HG02938 (cell line): ENCODE data around the gene COL23A1.
"Not testable (repeated sequence)": the region's sequence is repeated elsewhere in the genome, so short reads cannot be mapped to it uniquely, and the experiment has no call there.

Experiments
- ATAC-seq: cut with Tn5 transposase; IDR thresholded peaks from one replicate; pipeline ENCODE4 v1.9.1; 2021; ENCODE audit warnings: mild to moderate bottlenecking, moderate library complexity; ENCODE audit not compliant: unreplicated experiment

COL23A1 gene

DNA sequence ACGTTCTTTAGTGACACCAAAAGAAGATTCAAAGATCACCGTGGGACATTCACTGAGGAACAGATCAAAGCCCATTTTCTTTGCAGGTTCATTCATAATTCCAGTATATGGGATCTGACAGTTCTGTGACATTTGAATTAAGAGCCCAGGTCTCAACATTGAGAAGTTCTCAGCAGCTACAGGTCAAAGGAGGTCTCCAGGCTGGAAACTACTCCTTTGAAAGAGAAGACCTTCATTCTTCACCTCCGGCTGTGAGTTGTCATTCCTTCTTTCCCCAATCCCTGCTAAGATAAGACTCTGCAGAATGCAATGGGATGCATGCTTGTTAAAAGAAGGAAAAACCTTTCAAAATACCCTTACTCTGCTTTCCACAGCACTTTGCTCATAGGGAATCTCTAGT lies 79.0 kb downstream of the COL23A1 start:
- ATAC-seq = no peak

DNA sequence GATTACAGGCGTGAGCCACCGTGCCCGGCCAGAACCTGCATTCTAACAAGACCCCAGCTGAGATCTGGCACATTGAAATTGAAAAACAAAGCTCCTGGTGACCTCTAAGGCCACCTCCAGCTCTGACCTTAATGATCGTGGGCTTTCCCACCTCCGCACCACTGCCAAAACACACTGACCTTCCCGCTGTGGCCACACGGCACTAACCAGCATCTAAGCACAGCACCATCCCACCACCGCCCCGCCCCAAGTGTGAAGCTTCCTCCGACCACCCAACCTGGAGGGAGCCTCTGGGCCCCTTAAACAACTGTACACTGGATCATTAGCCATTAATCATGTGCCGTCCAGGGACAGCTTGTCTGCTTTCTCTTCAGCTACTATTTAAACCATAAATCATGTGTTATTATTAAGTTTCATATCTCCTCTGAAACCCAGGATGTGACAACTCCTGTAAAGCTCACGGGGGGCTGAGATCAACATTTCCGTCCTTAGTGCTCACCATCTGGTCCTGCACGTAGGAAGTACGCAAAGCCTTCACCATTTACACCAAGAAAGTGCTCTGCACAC lies 80.6 kb downstream of the COL23A1 start:
- no peak for ATAC-seq

DNA sequence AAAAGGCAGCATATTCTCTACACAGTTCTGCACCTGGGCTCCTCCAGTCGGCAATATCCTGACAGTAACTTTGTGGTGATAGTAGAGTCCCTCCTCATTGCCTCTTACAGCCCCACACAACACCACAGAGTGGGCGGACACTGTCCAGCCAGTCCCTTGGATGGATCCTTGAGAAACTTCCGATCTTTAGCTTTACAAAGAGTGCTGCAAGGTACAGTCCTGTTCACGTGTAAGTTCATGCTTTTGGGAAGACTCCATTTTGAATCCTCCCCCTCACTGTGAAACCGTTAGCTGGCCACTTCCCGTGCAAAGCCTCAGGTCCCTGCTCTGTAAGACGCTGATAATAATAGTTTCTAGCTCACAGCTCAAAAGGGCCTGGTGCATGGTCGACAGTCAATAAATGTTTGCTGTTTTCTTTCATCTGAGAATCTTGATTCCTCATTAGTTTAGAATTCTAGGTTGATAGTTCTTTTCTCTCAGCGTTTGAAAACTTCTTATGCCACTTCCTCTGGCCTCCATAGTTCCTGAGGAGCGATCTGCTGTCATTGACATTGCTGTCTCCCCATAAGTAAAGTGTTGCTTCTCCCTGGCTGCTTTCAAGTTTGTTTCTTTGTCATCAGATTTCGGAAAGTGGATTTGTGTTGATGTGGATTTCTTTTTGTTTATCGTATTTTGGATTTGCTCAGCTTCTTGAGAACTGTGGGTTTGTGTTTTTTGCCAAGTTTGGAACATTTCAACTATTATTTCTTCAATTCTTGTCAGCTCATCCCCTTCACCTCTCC lies 82.9 kb downstream of the COL23A1 start:
- no peak for ATAC-seq

DNA sequence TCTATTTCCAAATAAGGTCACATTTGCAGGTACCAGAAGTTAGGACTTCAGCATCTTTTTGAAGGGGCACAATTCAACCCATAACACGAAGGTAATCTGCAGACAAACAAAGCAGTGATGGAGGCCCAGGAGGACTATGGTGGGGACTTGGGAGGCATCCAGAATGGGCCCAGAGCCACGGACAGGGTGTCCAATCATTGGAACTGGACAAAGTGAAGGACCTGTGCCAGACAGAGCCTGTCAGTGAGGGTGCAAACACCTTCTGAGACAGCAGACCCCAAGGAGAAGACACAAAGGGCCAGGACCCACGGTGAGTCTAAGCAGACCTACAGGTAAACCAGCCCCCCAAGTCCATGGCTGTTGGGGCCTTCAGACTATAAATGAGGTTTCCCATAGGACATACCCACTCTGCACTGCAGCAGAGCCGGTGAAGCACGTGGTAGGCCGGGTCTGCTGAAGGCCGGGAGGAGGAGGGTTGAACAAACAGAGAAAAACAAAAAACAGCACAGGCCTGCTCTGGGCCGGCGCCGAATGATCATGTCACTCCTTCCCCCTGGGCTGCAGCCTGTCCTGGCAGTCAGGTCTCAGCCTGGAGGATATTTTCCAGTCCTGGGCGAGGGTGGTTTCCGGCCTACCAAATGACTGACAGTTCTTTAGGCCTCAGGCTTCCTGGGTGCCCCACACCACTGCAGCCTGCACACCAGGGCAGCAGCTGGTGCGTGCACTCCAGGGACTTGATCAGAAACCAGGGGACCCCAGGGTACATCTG lies 84.4 kb downstream of the COL23A1 start:
- no peak for ATAC-seq

DNA sequence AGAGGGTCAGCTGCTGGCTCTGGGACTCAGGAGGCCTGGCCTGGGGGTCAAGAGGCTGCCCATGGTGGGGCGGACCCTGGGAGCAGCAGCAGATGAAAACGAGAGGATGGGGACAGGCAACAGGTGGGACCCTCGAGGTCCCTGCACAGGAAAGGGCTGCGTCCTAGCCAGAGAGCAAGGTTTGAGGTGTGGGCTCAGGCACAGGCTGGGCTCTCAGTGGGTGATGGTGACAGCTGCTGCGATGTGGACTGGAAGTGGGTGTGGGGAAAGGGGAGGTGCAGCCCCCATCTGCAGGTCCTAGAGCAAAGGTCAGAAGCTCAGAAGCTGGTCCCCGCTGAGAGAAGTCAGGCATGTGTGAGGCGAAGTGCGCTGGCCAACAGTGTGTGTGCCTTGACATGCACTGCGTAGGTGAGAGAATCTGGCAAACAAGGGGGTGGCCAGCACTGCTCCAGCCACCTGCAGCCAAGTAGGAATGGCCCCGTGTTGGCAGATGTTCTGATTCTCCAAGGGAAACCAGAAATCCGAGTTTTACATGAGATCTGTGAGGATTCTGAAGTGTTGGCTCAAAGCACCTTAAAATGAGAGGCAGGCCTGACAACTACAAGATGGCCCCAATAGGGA lies 85.7 kb downstream of the COL23A1 start:
- no peak for ATAC-seq

DNA sequence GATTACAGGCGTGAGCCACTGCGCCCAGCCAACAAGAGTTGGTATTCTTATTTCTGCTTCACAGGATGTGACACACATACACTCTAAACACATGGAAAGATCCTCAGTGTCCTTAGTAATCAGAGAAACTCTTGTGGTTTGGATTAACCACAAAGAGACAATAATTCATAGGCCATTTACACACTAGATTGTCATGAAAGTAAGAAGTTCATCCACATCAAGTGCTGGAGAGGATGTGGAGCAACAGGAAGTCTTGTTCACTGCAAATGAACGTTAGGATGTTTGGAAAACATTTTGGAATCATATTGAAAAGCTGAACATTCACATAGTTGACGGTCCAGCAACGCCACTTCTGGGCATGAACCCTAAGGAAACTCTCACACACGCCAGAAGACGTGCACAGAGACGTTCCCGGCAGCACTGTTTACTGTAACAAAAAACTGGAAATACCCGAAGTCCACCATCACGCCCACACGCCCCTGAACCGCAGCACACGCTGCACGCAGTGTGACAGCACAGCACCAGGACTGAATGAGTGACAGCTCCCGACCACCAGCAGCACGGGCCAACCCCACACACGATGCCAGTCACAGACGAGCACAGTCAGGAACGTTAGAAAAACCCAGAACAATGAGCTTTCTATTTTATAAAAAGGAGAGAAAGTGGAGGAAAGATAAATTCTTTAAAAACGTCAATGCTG lies 87.6 kb downstream of the COL23A1 start:
- ATAC-seq = no peak

DNA sequence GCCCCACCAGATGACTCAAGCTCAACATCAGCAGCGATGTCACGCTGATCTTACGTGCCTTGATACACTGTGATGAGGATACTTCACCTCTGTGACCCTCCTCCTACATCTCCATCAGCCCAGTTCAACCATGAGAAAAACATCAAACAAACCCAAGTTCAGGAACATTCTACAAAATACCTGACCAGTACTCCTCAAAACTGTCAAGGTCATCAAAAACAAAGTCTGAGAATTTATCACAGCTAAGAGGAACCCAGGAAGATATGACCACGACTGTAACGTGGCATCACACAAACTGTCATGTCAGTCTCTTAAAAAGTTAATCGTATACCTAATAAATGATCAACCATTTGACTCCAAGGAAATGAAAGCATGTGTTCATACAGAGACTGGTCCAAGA lies 90.8 kb downstream of the COL23A1 start:
- no peak for ATAC-seq

DNA sequence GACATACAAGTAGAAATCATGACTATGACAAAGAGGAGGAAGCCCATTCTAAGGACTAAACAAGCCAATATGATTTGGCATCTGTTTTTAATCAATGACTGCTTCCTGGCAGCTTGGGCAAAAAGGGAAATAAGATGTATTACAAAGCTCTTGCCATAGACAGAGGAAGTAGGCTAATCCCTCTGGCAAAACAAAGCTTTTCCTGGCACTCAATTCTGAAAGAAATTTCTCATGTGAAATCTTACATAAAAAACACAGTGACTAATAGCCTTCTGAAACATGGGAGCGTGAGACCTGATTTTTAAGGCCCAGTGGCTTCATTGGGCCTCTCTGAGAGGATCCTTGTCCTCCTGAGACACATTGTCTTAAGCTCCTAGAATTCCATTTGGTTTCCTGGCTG lies 93.6 kb downstream of the COL23A1 start:
- no peak for ATAC-seq

DNA sequence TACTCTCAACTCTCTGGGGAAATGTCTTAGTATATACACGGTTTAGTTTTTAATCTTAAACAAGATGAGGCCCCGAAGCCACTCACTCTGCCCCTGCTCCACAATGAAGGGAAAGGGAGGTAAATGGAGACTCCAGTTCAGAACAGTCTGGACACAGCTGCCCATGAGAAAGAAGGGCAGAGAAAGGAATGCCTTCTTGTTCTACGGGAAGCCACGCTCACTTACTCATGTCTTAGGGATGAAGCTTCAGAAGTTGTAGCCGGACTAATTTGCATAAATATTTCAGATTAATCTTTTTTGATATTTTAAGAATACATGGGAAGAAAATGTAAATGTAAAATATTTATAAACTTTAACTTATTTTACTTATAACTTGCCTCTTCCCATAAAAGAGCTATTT lies 94.0 kb downstream of the COL23A1 start:
- ATAC-seq = no peak

DNA sequence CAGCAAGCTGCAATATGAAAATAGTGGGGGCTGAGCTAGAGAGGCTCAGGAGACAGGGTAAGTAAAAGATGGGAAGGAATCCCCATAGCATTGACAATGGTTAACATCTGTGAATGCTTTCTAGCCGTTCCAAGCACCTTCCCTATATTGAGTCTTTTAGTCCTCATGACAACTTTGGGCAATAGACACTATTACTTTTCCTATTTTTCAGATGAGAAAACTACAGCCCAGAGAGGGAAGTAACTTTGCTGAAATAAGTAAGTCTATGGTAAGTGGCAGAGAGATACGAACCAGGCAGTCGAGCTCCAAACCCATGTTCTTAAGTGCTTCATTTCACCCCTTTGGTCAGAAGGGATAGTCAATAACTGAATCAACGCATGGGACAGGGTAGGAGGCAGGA lies 94.5 kb downstream of the COL23A1 start:
- no peak for ATAC-seq

DNA sequence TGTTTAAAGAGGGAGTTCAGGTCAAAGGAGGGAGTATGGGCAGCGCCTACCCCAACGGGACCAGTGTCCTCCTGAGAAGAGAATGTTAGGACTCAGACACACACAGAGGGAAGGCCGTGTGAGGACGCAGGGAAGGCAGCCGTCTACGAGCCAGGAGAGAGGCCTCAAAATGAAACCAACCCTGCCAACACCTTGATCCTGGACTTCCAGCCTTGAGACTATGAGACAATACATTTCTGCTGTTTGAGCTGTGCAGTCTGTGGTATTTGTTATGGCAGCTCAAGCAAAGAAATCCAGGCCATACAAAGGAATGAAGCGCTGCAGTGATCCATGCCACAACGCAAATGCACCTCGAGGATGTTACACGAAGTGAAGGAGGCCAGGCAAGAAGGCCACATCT lies 97.9 kb downstream of the COL23A1 start:
- ATAC-seq = no peak

DNA sequence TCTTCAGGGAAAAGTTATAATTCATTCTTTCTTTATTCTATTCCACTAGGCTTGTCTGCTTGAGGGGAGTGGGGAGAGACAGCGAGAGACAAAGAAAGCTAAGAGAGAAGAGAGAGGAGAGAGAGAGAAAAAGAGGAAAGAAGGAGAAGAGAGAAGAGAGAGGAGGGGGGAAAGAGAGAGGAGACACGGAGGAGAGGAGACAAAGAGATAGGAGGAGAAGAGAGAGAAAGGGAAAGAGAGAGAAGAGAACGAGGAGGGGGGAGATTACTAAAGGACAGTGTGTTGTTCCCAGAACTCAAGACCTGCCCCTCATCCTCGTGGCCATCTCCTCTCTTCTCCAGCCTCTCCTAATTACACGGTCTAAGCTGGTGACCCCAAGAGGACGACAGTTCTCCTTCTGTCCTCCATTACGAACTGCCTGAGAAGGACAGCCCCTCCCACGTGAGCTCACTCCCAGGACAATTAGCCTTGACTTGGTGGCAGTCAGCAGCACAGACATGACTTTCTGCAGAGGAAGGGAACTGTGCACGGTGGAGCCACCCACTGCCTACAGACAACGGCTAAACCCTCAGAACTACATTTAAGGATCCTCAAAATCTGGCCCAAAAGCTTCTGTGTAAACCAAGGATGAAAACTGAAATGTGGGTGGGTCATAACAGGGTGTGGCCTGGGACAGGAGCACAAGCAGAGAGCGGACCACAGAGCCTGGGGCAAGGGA lies 99.1 kb downstream of the COL23A1 start:
- no peak for ATAC-seq

DNA sequence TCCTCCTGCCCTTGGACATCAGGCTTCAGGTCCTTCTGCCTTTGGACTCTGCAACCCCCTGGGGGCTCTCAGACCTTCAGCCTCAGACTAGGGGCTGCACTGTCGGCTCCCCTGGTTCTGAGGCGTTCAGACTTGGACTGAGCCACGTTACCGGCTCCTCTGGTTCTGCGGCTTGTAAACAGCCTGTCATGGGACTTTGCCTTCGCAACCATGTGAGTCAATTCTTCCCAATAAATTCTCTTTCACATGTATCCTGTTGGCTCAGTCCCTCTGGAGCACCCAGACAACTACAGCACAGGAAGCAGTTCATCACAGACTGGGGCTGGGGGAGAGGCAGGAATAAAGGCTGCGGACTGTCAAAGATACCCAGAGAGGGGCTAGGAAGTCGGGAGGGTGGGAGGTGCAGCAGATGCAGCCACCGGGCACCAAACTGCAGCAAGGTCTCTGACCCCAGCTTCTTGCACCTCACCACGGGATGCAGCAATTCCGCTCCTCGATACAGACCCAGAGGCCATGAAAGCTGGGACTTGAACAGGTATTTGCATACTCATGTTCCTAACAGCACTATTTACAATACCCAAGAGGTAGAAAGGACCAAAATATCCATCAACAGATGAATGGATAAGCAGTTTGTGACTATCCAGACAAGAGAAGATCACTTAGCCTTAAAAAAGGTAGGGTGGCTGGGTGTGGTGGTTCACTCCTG lies 100.8 kb downstream of the COL23A1 start:
- no peak for ATAC-seq

DNA sequence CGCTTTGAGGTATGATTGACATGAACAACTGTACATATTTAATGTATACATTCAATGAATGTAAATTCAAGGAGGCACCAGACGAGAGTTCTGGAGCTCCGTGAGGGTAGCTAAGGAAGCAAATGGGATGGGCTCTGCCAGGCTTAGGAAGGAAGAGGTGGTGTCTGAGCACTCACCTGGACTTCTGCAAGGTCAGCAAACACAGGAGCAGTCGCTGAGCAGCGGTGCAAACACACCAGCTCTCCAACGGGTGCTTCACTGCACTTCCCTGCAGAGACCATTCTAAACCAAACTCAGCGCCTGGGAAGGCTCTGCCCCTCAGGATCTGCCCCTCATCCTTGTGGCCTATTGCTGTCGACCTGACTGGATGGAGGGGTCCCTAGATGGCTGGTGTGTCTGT lies 101.5 kb downstream of the COL23A1 start:
- no peak for ATAC-seq

DNA sequence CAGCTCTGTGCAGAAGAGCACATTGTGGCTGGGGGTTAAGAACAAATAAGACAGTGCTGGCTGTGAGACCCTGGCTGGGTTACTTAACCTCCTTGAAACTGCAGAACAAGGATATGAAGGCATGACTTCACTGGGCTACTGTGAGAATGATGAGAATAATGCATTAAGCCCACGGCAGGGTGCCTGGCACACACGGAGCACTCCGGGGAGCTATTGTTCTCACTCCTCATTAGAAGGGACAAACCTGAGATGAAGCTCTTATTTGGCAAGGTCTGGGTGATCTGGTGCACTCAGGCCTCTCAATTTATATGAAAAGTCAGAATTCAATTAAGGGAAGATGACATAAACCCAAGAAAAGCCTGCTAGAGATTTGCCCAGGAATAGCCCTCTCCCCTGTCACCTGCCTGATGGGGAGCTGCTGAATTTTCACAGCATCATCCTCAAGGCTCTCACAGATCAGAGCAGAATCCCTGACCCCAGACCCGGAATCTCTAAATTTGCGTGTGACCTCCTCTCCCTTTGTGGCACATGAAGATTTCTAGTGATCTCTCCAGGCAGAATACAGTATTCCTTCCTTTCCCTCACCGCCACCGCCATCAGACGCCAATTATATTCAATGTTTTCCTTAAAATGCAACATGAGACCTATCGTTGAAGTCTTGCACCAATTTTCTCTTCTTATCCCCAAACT lies 102.1 kb downstream of the COL23A1 start:
- ATAC-seq = no peak

DNA sequence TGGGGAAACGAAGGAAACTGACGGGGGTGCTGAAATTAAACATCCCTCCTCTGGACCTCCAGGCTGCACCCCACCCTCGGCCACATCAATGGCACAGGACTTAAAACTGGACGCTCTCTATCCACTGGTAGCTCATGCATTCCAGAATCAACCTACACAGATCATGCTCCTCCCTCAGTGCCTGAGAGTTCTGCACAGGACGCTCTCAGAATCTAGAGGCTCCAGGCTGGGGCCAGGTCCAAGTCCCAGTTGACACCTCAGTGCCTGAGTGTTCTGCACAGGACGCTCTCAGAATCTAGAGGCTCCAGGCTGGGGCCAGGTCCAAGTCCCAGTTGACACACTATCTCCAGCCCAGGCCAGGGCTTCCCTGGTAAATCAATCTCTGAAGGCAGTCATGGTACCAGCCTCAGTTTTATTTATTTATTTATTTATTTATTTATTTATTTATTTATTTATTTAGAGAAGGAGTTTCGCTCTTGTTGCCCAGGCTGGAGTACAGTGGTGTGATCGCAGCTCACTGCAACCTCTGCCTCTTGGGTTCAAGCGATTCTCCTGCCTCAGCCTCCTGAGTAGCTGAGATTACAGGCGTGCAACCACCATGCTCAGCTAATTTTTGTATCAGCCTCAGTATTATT lies 103.2 kb downstream of the COL23A1 start:
- not testable (repeated sequence) for ATAC-seq

DNA sequence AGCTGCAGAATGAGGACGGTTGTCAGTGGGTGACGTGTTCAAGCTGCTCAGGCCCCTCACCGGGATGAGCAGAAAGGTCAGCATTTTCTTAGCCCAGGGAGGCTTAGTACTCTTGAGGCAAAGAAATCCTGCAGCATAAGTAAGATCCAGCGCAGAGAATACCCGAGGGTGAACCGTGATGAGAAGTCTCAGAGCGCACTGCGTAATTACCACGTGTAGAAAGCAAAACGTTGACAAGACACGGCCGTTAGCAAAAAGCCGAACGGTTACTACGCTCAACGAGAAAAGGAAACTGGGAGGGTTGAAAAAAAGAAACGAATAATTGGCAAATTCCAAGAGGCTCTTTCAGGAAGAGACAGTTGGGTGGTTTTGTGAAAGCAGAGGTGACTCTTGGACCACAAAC lies 104.0 kb downstream of the COL23A1 start:
- no peak for ATAC-seq

DNA sequence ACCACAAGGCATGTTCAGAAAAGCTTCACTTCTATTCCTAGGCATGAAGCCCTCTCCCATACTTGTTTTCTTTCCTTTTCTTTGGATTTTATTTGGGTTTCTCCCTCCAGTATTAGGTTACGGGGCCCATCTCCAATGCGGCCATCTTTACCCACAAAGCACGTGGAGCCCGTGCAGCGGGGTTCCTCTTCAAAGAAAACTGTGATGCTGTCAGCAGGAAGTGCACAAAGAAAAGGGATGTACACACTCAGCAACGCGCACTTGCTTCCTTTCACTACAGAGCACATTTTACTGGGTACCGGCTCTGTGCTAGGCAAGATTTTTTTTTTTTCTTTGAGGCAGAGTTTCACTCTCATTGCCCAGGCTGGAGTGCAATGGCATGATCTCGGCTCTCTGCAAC lies 106.6 kb downstream of the COL23A1 start:
- no peak for ATAC-seq

DNA sequence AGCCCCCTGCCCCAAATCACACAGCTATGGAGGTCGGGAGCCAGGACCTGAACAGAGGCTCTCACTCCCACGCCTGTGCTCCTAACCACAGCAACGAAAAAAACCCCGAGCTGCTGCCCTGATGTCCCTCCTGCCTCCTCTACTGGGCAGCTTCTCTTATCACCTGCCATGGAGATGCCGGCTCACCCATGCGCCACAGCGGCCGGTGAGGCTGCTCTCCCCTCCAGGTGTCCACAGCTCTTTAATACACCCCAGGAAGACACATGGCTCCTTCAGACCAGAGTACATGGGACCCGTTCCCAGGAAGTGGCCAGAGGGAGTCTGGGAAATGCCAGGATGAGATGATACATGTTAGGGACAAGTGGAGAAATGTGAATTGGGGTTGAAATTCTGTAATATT lies 110.9 kb downstream of the COL23A1 start:
- ATAC-seq = no peak
